ENCODE results near the gene CYLD. TPM values are rescaled to one million over a fixed set of nuclear protein-coding genes. Genes with fewer than 3 reads are reported as not detected.

Gene CYLD
- polyA plus RNA-seq, 1 donor from 2014 or later: 27.6 TPM

GRCh38 chr16:50797456-50797855, 55.6 kb downstream of the CYLD start:
- no peak overlapping the region for H3K27ac ChIP-seq (ENCODE audit: low read length)
- no peaks in the 10 kb centered on the region for H3K79me2 ChIP-seq (replicated peaks; ENCODE audit: insufficient read depth, low read length)
- H2AFZ ChIP-seq (ENCODE audit: low read depth, low read length): no peak overlapping the region
- no peaks in the 10 kb centered on the region for H3K9me3 ChIP-seq (ENCODE audit: low read length)
- TF ChIP-seq MXI1 (conservative IDR thresholded peaks at IDR 0.05; ENCODE audit: poor library complexity, severe bottlenecking): no peak
- TF ChIP-seq EP300 (conservative IDR thresholded peaks at IDR 0.05; ENCODE audit: poor library complexity, severe bottlenecking): no peak
- TF ChIP-seq, protein P1, sequence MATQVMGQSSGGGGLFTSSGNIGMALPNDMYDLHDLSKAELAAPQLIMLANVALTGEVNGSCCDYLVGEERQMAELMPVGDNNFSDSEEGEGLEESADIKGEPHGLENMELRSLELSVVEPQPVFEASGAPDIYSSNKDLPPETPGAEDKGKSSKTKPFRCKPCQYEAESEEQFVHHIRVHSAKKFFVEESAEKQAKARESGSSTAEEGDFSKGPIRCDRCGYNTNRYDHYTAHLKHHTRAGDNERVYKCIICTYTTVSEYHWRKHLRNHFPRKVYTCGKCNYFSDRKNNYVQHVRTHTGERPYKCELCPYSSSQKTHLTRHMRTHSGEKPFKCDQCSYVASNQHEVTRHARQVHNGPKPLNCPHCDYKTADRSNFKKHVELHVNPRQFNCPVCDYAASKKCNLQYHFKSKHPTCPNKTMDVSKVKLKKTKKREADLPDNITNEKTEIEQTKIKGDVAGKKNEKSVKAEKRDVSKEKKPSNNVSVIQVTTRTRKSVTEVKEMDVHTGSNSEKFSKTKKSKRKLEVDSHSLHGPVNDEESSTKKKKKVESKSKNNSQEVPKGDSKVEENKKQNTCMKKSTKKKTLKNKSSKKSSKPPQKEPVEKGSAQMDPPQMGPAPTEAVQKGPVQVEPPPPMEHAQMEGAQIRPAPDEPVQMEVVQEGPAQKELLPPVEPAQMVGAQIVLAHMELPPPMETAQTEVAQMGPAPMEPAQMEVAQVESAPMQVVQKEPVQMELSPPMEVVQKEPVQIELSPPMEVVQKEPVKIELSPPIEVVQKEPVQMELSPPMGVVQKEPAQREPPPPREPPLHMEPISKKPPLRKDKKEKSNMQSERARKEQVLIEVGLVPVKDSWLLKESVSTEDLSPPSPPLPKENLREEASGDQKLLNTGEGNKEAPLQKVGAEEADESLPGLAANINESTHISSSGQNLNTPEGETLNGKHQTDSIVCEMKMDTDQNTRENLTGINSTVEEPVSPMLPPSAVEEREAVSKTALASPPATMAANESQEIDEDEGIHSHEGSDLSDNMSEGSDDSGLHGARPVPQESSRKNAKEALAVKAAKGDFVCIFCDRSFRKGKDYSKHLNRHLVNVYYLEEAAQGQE (IDR thresholded peaks at IDR 0.05; ENCODE audit: borderline replicate concordance): no peak
- no peak for TF ChIP-seq POLR2AphosphoS5 (IDR thresholded peaks at IDR 0.05)
- TF ChIP-seq CTCF (IDR thresholded peaks at IDR 0.05; ENCODE audit: poor library complexity, severe bottlenecking): no peak
- no peak for TF ChIP-seq TAF1 (IDR thresholded peaks at IDR 0.05; ENCODE audit: low read depth)
- TF ChIP-seq SMC3 (conservative IDR thresholded peaks at IDR 0.05; ENCODE audit: poor library complexity): no peak
- TF ChIP-seq EZH2 (IDR thresholded peaks at IDR 0.05; ENCODE audit: borderline replicate concordance, insufficient read depth, low read length, poor library complexity, severe bottlenecking): no peak
- TF ChIP-seq RAD21 (conservative IDR thresholded peaks at IDR 0.05): no peak
- no peak overlapping the region for H3K9ac ChIP-seq (ENCODE audit: low read length)
- H3K4me2 ChIP-seq (ENCODE audit: low read length): no peak overlapping the region
- no peaks in the 10 kb centered on the region for H3K27me3 ChIP-seq (ENCODE audit: insufficient read depth, low read depth, low read length)
- no peaks in the 10 kb centered on the region for H4K20me1 ChIP-seq (ENCODE audit: insufficient read depth)
- H3F3A ChIP-seq (ENCODE audit: insufficient read depth, low read length, poor library complexity, severe bottlenecking): no peaks in the 10 kb centered on the region
- H3K36me3 ChIP-seq (ENCODE audit: insufficient read depth, low read length): peaks cover 10% of the 10 kb centered on the region
- H3K9me2 ChIP-seq (ENCODE audit: insufficient read depth, low read length): no peaks in the 10 kb centered on the region
- H3K4me3 ChIP-seq (ENCODE audit: low read length): no peak overlapping the region

DNA sequence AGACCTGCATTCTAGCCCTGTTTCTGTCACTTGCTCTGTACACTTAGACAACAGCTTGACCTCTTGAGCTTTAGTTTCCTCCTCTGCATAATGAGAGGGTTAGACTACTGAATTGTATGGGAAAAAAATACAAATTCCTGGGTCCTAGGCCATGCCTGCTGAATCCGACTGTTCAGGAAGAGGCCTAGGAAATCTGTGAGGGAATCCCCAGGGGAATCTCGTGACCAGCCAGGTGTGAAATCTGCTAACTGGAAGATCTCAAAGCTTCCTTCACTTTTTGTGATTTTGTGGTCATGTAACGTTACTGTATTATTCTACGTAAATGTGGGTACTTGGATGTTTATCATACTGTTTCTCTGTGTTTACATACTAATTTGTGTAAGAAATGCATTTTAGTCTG, 58.2 kb downstream of the CYLD start:
- H3K36me3 ChIP-seq (ENCODE audit: insufficient read depth, low read length): peaks cover 4% of the 10 kb centered on the region
- no peaks in the 10 kb centered on the region for H3K27me3 ChIP-seq (ENCODE audit: insufficient read depth, low read depth, low read length)

More for the DNA sequence above, 58.2 kb downstream of the CYLD start:
- Histone ChIP-seq H3K9ac (ENCODE audit: low read length) (no peak overlapping the region), H3K79me2 (replicated peaks; ENCODE audit: insufficient read depth, low read length) (no peaks in the 10 kb centered on the region), H3K9me2 (ENCODE audit: insufficient read depth, low read length) (no peaks in the 10 kb centered on the region), H3K4me2 (ENCODE audit: low read length) (no peak overlapping the region), H3K4me3 (ENCODE audit: low read length) (no peak overlapping the region), H3K9me3 (ENCODE audit: low read length) (no peaks in the 10 kb centered on the region), H4K20me1 (ENCODE audit: insufficient read depth) (no peaks in the 10 kb centered on the region), H3K27ac (ENCODE audit: low read length) (no peak overlapping the region), H3F3A (ENCODE audit: insufficient read depth, low read length, poor library complexity, severe bottlenecking) (no peaks in the 10 kb centered on the region), H2AFZ (ENCODE audit: low read depth, low read length) (no peak overlapping the region)
- TF ChIP-seq, protein P1 (IDR thresholded peaks at IDR 0.05; ENCODE audit: borderline replicate concordance): no peak
- no peak for TF ChIP-seq CTCF (IDR thresholded peaks at IDR 0.05; ENCODE audit: poor library complexity, severe bottlenecking)
- TF ChIP-seq RAD21 (conservative IDR thresholded peaks at IDR 0.05): no peak

Data from neural cell (in vitro differentiated cells).